HuH-7.5 (cell line): Measurements from ENCODE around the gene SKAP2.

Experiments
- DNase-seq: peaks from one replicate; pipeline ENCODE4 v3.0.0; 2011; ENCODE audit warnings: low spot score

SKAP2 gene

GRCh38 chr7:26664274-26664673 is 200.1 kb downstream of the SKAP2 start:
- no peak for DNase-seq

GRCh38 chr7:26663874-26664273 is 200.5 kb downstream of the SKAP2 start:
- no peak for DNase-seq

GRCh38 chr7:26662646-26663045 is 201.7 kb downstream of the SKAP2 start:
- DNase-seq, result no peak

GRCh38 chr7:26659121-26659520 is 205.3 kb downstream of the SKAP2 start:
- DNase-seq, result no peak

GRCh38 chr7:26658389-26659084 is 205.9 kb downstream of the SKAP2 start:
- DNase-seq, result no peak

- no peak for DNase-seq
Observed at GRCh38 chr7:26657686-26658388, 206.6 kb downstream of the SKAP2 start.

- DNase-seq, result no peak
Observed at GRCh38 chr7:26657206-26657641, 207.2 kb downstream of the SKAP2 start.

- DNase-seq, result no peak
Observed at GRCh38 chr7:26656735-26657134, 207.7 kb downstream of the SKAP2 start.

- DNase-seq, result no peak
Observed at GRCh38 chr7:26655781-26656180, 208.6 kb downstream of the SKAP2 start.

GRCh38 chr7:26653430-26654399 is 210.7 kb downstream of the SKAP2 start:
- no peak for DNase-seq

- no peak for DNase-seq
Observed at GRCh38 chr7:26652401-26653100, 211.8 kb downstream of the SKAP2 start.

GRCh38 chr7:26650103-26650502 is 214.3 kb downstream of the SKAP2 start:
- no peak for DNase-seq

- no peak for DNase-seq
Observed at GRCh38 chr7:26649388-26649787, 215.0 kb downstream of the SKAP2 start.

GRCh38 chr7:26648554-26648953 is 215.8 kb downstream of the SKAP2 start:
- no peak for DNase-seq

- no peak for DNase-seq
Observed at GRCh38 chr7:26646336-26647048, 217.9 kb downstream of the SKAP2 start.

GRCh38 chr7:26645121-26645520 is 219.3 kb downstream of the SKAP2 start:
- no peak for DNase-seq

- DNase-seq, result no peak
Observed at GRCh38 chr7:26642416-26642815, 222.0 kb downstream of the SKAP2 start.

- no peak for DNase-seq
Observed at GRCh38 chr7:26639695-26640094, 224.7 kb downstream of the SKAP2 start.

- no peak for DNase-seq
Observed at GRCh38 chr7:26639111-26639510, 225.3 kb downstream of the SKAP2 start.

GRCh38 chr7:26638140-26638539 is 226.2 kb downstream of the SKAP2 start:
- no peak for DNase-seq

- DNase-seq, result no peak
Observed at GRCh38 chr7:26637610-26638009, 226.8 kb downstream of the SKAP2 start.
